Esophagus squamous epithelium (tissue), 4 donors: Measurements from ENCODE around the gene NFX1.

Source experiments
- POLR2A ChIP-seq, 4 donors: fragments of 450-650 bp; IDR thresholded peaks; one replicate each; pipeline ENCODE4 v1.6.1; 2017; ENCODE audit warnings: antibody characterized with exemption in 4 of 4, mild to moderate bottlenecking in 4 of 4, moderate library complexity in 3 of 4
- TF ChIP-seq, protein P1 (sequence below), 6 experiments: fragments of 450-650 bp in 4 of 6; fragments of 200-600 bp in 2 of 6; sonication (generic) in 2 of 6; IDR thresholded peaks; one replicate each; pipeline ENCODE4 v1.5.1; 2016 to 2019; ENCODE audit warnings: antibody characterized with exemption in 6 of 6, mild to moderate bottlenecking in 4 of 6, moderate library complexity in 4 of 6

DNA sequence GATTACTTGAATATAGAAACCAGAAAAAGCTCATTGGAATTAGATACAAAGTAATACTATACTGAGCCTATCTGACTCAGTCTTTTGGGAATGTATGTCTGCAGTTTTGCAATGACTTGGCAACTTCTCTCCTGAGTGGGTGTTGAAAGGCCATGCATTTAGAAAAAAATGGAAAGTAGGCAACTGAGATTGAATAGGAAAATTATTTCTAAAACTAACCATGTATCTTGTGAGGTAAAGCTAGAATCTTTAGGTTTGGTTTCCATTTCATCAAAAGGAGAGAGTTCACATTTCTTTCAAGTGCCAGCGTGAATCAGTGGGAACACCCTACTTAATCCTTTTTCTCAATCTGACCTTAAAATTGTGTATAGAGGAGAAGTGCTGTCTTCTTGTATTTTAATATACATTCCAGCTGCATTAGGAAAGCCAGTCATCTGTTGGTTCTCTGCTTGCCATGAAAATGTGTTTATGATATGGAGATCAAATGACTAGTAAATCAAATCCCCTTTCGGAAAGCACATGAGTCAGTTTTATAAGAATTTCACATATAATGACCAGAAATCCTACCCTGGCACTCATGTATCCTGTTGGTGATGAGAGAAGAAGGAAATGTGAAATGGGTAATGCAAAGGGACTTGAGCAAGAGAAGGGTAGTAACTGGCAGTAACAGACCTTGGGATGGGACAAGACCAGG, 30.4 kb downstream of the NFX1 start:
- TF ChIP-seq, protein P1, sequence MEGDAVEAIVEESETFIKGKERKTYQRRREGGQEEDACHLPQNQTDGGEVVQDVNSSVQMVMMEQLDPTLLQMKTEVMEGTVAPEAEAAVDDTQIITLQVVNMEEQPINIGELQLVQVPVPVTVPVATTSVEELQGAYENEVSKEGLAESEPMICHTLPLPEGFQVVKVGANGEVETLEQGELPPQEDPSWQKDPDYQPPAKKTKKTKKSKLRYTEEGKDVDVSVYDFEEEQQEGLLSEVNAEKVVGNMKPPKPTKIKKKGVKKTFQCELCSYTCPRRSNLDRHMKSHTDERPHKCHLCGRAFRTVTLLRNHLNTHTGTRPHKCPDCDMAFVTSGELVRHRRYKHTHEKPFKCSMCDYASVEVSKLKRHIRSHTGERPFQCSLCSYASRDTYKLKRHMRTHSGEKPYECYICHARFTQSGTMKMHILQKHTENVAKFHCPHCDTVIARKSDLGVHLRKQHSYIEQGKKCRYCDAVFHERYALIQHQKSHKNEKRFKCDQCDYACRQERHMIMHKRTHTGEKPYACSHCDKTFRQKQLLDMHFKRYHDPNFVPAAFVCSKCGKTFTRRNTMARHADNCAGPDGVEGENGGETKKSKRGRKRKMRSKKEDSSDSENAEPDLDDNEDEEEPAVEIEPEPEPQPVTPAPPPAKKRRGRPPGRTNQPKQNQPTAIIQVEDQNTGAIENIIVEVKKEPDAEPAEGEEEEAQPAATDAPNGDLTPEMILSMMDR (IDR thresholded peaks at IDR 0.05) = no peak
- no peak for TF ChIP-seq POLR2A (IDR thresholded peaks at IDR 0.05)
